Measurements from ENCODE around the gene MSRB1.

GRCh38 chr16:1989209-1990100 is 46.5 kb upstream of the MSRB1 start, which contains the start of gene SYNGR3:
- TF ChIP-seq NFRKB (IDR thresholded peaks at IDR 0.05), result no peak
- TF ChIP-seq SP1 (IDR thresholded peaks at IDR 0.05), result no peak
- TF ChIP-seq BHLHE40 (IDR thresholded peaks at IDR 0.05; ENCODE audit: borderline replicate concordance), result no peak
- no peak for TF ChIP-seq HDGF (IDR thresholded peaks at IDR 0.05; ENCODE audit: borderline replicate concordance)
- no peak for TF ChIP-seq FOXM1 (IDR thresholded peaks at IDR 0.05; ENCODE audit: borderline replicate concordance)
- TF ChIP-seq FOXA1 (IDR thresholded peaks at IDR 0.05), result no peak
- TF ChIP-seq SUZ12 (IDR thresholded peaks at IDR 0.05), result no peak
- no peak for TF ChIP-seq LEF1 (IDR thresholded peaks at IDR 0.05; ENCODE audit: borderline replicate concordance)
- no peak for TF ChIP-seq FOXK2 (IDR thresholded peaks at IDR 0.05)
- no peak for TF ChIP-seq PKNOX1 (IDR thresholded peaks at IDR 0.05)

Measured in HEK293T (cell line).